CD4-positive, alpha-beta memory T cell (primary cell): Measurements from ENCODE around the gene MED9. TPM values are rescaled to one million over a fixed set of nuclear protein-coding genes. Genes with fewer than 3 reads are reported as not detected.

Experiments used
- CTCF ChIA-PET: fragments of 350-600 bp; sonication (Branson Sonifier 250); formaldehyde crosslinking; loops from one replicate; lab custom pipeline; 2021; ENCODE audit warnings: inconsistent platforms; ENCODE audit not compliant: partially characterized antibody; lab: Charles Lee
- POLR2A ChIA-PET: fragments of 350-600 bp; sonication (Branson Sonifier 250); formaldehyde crosslinking; loops from one replicate; lab custom pipeline; 2021; ENCODE audit not compliant: partially characterized antibody; lab: Charles Lee
- DNase-seq, 5 donors: peaks; one replicate each; pipeline versions ENCODE4 v3.0.0 to v3.0.0-alpha.2; 2020 to 2022; ENCODE audit warnings: mixed read lengths in 1 of 5
- H3K27ac ChIP-seq: one replicate; pipeline ENCODE4 v1.7.0; 2013; ENCODE audit warnings: low read depth, low read length
- H3K27me3 ChIP-seq: 2 replicates; pipeline ENCODE4 v1.7.0; 2013; ENCODE audit warnings: mild to moderate bottlenecking, low read length, moderate library complexity; ENCODE audit not compliant: insufficient read depth
- H3K36me3 ChIP-seq: 2 replicates; pipeline ENCODE4 v1.7.0; 2013; ENCODE audit warnings: mild to moderate bottlenecking, low read length, moderate library complexity; ENCODE audit not compliant: insufficient read depth
- H3K4me1 ChIP-seq: 2 replicates; pipeline ENCODE4 v1.7.0; 2013; ENCODE audit warnings: mild to moderate bottlenecking, low read length, moderate library complexity; ENCODE audit not compliant: insufficient read depth
- H3K4me3 ChIP-seq, 2 donors: one replicate each; pipeline ENCODE4 v1.7.0; 2013; ENCODE audit warnings: low read length in 2 of 2, mild to moderate bottlenecking in 1 of 2
- H3K9me3 ChIP-seq, 2 donors: one replicate each; pipeline ENCODE4 v1.7.0; 2013; ENCODE audit warnings: low read length in 2 of 2, control low read depth in 1 of 2; ENCODE audit not compliant: control insufficient read depth in 1 of 2
- H3K27ac Mint-ChIP-seq, 7 donors: one replicate each; pipeline ENCODE4 v1.8.0; 2020 to 2021; ENCODE audit warnings: mixed read lengths in 7 of 7, mild to moderate bottlenecking in 6 of 7, inconsistent platforms in 3 of 7, moderate library complexity in 3 of 7
- H3K27me3 Mint-ChIP-seq, 2 donors: one replicate each; pipeline ENCODE4 v1.8.0; 2020 to 2021; ENCODE audit warnings: mixed read lengths in 2 of 2
- H3K36me3 Mint-ChIP-seq, 2 donors: one replicate each; pipeline ENCODE4 v1.8.0; 2020 to 2021; ENCODE audit warnings: mixed read lengths in 2 of 2, inconsistent platforms in 1 of 2, mild to moderate bottlenecking in 1 of 2
- H3K4me1 Mint-ChIP-seq, 4 donors: one replicate each; pipeline ENCODE4 v1.8.0; 2020 to 2021; ENCODE audit warnings: mixed read lengths in 4 of 4, mild to moderate bottlenecking in 1 of 4
- H3K4me3 Mint-ChIP-seq, 8 donors: one replicate each; pipeline ENCODE4 v1.8.0; 2020 to 2021; ENCODE audit warnings: mixed read lengths in 8 of 8, mild to moderate bottlenecking in 7 of 8, moderate library complexity in 6 of 8, inconsistent platforms in 3 of 8
- H3K9me3 Mint-ChIP-seq, 8 donors: one replicate each; pipeline ENCODE4 v1.8.0; 2020 to 2021; ENCODE audit warnings: mixed read lengths in 8 of 8, mild to moderate bottlenecking in 5 of 8, inconsistent platforms in 3 of 8, moderate library complexity in 1 of 8
- intact Hi-C: fragments of 100-400 bp; cut with micrococcal nuclease; formaldehyde crosslinking; loops from one replicate; pipeline ENCODE4 v1.15.1; 2023
- polyA plus RNA-seq, 2 donors: library from polyadenylated mRNA; unstranded; fragments of 300-500 nt; fragmentation: Illumina TruSeq; gene quantifications; one replicate each; pipeline ENCODE4 v1.2.3, GENCODE V29; 2021
- total RNA-seq, 2 experiments: library from RNA; stranded (reverse); gene quantifications; one replicate each; pipeline ENCODE4 v1.2.3, GENCODE V29; 2021

Gene MED9
- total and polyA plus RNA-seq, 4 experiments from 2014 or later = 9.3 to 18.9 (median 16.9) TPM

DNA sequence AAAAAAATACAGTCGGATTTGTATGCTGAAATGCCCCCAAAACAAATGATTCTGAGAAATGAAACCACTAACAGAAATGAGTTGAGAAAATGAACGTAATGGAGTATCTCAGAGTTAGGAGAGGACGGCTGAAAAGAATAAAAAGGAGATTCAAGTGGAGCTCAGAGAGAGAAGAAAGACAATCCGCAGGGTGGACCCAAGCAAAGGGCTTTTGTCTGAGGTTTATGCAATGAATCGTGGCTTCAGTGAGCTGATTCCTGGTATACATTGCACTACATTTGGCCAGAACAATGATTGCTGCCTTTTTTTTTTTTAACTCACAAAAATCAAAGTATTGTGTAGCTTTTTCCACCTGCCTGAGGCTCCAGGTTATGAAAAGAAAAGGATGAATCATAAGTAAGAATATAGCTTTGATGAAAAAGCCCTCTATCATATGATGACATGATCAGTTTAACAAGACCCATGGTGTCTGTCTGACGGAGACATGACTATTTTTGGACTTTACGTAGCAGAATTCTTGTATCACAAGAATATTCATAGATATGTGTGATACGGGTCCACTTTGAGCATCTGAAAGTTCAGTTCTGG lies 4.4 kb upstream of the MED9 start:
- peaks cover 14 to 25% of the 10 kb centered on the region in 2 donors for H3K27me3 Mint-ChIP-seq
- H3K4me3 ChIP-seq = no peak overlapping the region
- H3K36me3 Mint-ChIP-seq = peaks cover 0 to 7% of the 10 kb centered on the region in 2 donors
- CTCF ChIA-PET = interaction anchor here (3.2 kb wide), 1 partner anchor 24 kb away, joined by 15 read pairs; the partner anchor contains the start of gene RASD1
- H3K4me3 Mint-ChIP-seq = no peak overlapping the region
- H3K27me3 ChIP-seq = no peaks in the 10 kb centered on the region
- intact Hi-C loops = no loop called here
- DNase-seq = no peak
- no peak overlapping the region for H3K27ac Mint-ChIP-seq
- no peak overlapping the region for H3K27ac ChIP-seq
- peaks cover 5 to 14% (median 9%) of the 10 kb centered on the region in 4 donors for H3K4me1 Mint-ChIP-seq
- POLR2A ChIA-PET = no interaction called here
- no peaks in the 10 kb centered on the region for H3K9me3 ChIP-seq
- no peaks in the 10 kb centered on the region for H3K36me3 ChIP-seq
- peaks cover 10% of the 10 kb centered on the region for H3K4me1 ChIP-seq
- H3K9me3 Mint-ChIP-seq = no peaks in the 10 kb centered on the region

DNA sequence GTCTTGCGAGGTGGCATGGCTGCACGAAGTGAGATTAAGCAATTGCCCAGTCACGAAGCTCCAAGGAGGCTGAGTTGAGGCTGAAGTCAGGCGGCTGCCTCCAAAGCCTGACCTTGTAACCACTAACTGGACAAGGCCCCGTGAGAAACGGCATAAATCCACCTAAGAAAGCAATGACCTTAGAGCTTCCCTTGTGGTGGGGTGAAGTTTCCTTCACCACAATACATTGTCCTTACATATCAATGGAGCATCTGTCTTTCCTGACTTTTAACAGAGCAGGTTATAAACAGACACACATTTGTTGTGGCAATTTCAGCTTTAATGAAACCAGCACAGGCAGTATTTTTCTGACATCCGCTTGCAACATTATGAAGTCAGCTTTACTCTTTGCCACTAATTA lies 2.5 kb upstream of the MED9 start:
- H3K27ac Mint-ChIP-seq = peak overlapping the region in 1 of 7 donors; percentile 42
- CTCF ChIA-PET = interaction anchor here (3.2 kb wide), 1 partner anchor 22 kb away, joined by 15 read pairs; the partner anchor contains the start of gene RASD1

DNA sequence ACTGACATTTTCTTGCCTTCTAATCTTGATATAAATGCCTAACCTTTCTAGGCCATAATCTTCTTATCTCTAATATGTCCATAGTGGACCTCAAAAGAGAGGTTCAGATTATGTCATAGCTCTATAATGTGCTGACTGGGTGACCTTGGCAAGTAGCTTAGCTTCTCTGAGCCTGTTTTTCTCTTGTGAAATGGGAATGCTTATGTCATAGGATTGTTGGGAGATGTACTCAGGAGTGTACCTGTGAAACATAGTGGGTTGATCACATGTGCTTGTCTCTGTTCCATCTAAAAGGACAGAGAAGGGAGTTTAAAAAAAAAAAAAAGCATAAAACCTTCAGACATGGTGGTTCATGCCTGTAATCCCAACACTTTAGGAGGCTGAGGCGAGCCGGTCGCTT lies 2.4 kb downstream of the MED9 start:
- POLR2A ChIA-PET = no interaction called here
- Histone ChIP-seq H3K9me3 (no peaks in the 10 kb centered on the region), H3K36me3 (no peaks in the 10 kb centered on the region), H3K4me3 (no peak overlapping the region), H3K27me3 (no peaks in the 10 kb centered on the region), H3K4me1 (peaks cover 50% of the 10 kb centered on the region), H3K27ac (no peak overlapping the region)
- DNase-seq = no peak
- CTCF ChIA-PET = interaction anchor here (1.1 kb wide), 1 partner anchor 18 kb away, joined by 3 read pairs; no protein-coding TSS in a partner anchor
- intact Hi-C loops = loop anchor here (5.0 kb wide), 1 partner anchor 558 kb away; the partner anchor contains the start of genes ATPAF2 and GID4
- Mint-ChIP-seq H3K9me3 (peaks cover 0 to 1% (median 0%) of the 10 kb centered on the region in 8 donors), H3K27ac (peak overlapping the region in 2 of 7 donors; percentile 6 to 66), H3K4me1 (peaks cover 32 to 62% (median 52%) of the 10 kb centered on the region in 4 donors), H3K4me3 (peak overlapping the region in 5 of 8 donors; percentile 8 to 95 (median 40)), H3K36me3 (peaks cover 6 to 26% of the 10 kb centered on the region in 2 donors), H3K27me3 (peaks cover 0 to 1% of the 10 kb centered on the region in 2 donors)

More for the DNA sequence above, 2.5 kb upstream of the MED9 start:
- DNase-seq = no peak
- H3K27me3 Mint-ChIP-seq = peaks cover 14 to 21% of the 10 kb centered on the region in 2 donors
- no peaks in the 10 kb centered on the region for H3K36me3 ChIP-seq
- peaks cover 0 to 9% of the 10 kb centered on the region in 2 donors for H3K36me3 Mint-ChIP-seq
- no peak overlapping the region for H3K4me3 ChIP-seq
- no peaks in the 10 kb centered on the region for H3K9me3 ChIP-seq
- intact Hi-C loops = no loop called here
- POLR2A ChIA-PET = no interaction called here
- no peaks in the 10 kb centered on the region for H3K9me3 Mint-ChIP-seq
- H3K4me1 ChIP-seq = peaks cover 29% of the 10 kb centered on the region
- no peaks in the 10 kb centered on the region for H3K27me3 ChIP-seq
- peaks cover 15 to 32% (median 24%) of the 10 kb centered on the region in 4 donors for H3K4me1 Mint-ChIP-seq
- H3K27ac ChIP-seq = no peak overlapping the region
- H3K4me3 Mint-ChIP-seq = no peak overlapping the region

DNA sequence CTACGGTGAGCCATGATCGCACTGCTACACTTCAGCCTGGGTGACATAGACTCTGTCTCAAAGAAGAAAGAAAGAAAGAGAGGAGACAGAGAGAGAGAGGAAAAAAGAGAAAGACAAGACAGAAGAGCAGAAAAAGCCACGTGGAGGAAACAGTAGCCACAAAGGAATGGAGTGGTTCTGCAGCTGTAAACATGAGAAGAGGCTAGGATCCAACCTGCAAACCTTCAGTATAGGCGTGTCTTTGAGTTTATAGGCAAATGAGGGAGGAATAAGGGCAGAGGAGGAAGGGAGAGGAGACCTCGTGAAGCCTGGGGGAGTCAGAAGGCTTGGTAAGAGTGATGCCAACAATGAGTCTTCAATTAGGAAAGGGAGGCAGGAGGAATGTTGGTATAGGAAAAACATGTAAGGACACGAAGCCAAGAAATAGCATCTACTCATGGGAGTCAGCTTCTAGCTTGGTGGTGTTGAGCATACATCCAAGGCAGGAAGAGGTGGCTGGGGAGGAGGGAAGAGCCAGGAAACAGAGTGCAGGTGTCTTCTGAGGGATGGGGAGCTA lies 3.9 kb downstream of the MED9 start:
- intact Hi-C loops = no loop called here
- H3K4me3 Mint-ChIP-seq = peak overlapping the region in 2 of 8 donors; percentile 18 to 49
- H3K27me3 ChIP-seq = no peaks in the 10 kb centered on the region
- H3K36me3 ChIP-seq = no peaks in the 10 kb centered on the region
- ChIA-PET POLR2A (no interaction called here), CTCF (no interaction called here)
- H3K9me3 ChIP-seq = no peaks in the 10 kb centered on the region
- H3K9me3 Mint-ChIP-seq = peaks cover 0 to 1% (median 0%) of the 10 kb centered on the region in 8 donors
- no peak overlapping the region for H3K4me3 ChIP-seq
- peaks cover 38 to 68% (median 55%) of the 10 kb centered on the region in 4 donors for H3K4me1 Mint-ChIP-seq
- peaks cover 51% of the 10 kb centered on the region for H3K4me1 ChIP-seq
- no peak for DNase-seq
- H3K27ac ChIP-seq = no peak overlapping the region
- H3K27ac Mint-ChIP-seq = peak overlapping the region in 6 of 7 donors; percentile 24 to 77 (median 47)
- peaks cover 11 to 28% of the 10 kb centered on the region in 2 donors for H3K36me3 Mint-ChIP-seq
- H3K27me3 Mint-ChIP-seq = peaks cover 0 to 1% of the 10 kb centered on the region in 2 donors

DNA sequence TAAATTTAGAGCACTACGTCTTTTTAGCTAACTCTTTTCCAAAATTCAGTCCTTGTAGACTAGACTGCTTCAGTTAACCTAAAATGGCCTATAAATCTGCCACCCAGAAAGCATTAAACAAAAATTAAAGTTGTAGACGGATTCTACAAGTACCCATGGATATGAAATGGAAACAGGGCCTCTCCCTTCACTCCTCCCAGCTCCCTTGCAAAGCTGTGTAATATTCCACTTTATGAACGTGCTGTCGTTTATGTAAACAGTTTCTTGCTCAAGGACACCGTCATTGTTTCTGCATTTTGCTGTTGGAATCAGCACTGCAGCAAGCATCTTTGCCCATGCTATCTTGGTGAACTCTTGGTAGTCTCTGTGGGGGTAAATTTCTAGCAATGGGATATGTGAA lies 5.1 kb downstream of the MED9 start:
- DNase-seq = no peak
- Histone ChIP-seq H3K4me1 (peaks cover 46% of the 10 kb centered on the region), H3K27ac (no peak overlapping the region), H3K4me3 (no peak overlapping the region), H3K36me3 (no peaks in the 10 kb centered on the region), H3K9me3 (no peaks in the 10 kb centered on the region), H3K27me3 (no peaks in the 10 kb centered on the region)
- H3K4me1 Mint-ChIP-seq = peaks cover 36 to 61% (median 52%) of the 10 kb centered on the region in 4 donors
- peaks cover 14 to 28% of the 10 kb centered on the region in 2 donors for H3K36me3 Mint-ChIP-seq
- no peak overlapping the region for H3K4me3 Mint-ChIP-seq
- H3K27me3 Mint-ChIP-seq = no peaks in the 10 kb centered on the region
- peaks cover 0 to 1% (median 0%) of the 10 kb centered on the region in 8 donors for H3K9me3 Mint-ChIP-seq
- peak overlapping the region in 1 of 7 donors; percentile 0 for H3K27ac Mint-ChIP-seq
- POLR2A ChIA-PET = no interaction called here
- CTCF ChIA-PET = no interaction called here
- intact Hi-C loops = no loop called here

DNA sequence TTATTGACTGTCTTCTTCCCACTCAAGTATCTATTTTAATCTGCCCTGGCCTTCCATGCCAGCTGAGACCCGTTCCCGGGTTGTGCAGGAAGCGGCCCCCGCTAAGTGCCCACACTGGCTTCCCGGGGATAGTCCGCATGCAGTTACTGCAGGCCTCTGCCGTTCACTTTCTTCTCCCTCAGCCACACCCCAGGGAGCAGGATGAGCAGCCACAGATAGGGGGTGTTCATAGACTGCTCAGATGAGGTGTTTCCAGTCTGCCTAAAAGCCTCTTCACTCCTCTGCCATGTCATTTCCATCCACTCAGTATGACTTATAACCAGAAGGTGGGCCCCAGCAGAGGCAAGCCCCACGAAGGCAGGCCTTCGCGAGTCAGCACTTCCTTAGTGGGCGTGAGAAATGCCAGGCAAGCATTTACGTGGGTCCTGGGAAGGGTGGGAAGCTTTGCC lies 7.7 kb downstream of the MED9 start:
- Mint-ChIP-seq H3K36me3 (peaks cover 27 to 39% of the 10 kb centered on the region in 2 donors), H3K27me3 (no peaks in the 10 kb centered on the region), H3K27ac (peak overlapping the region in 3 of 7 donors; percentile 30 to 85 (median 47)), H3K4me1 (peaks cover 24 to 36% (median 32%) of the 10 kb centered on the region in 4 donors), H3K9me3 (peaks cover 0 to 1% (median 0%) of the 10 kb centered on the region in 8 donors), H3K4me3 (no peak overlapping the region)
- Histone ChIP-seq H3K4me1 (peaks cover 22% of the 10 kb centered on the region), H3K27me3 (no peaks in the 10 kb centered on the region), H3K9me3 (no peaks in the 10 kb centered on the region), H3K4me3 (no peak overlapping the region), H3K27ac (no peak overlapping the region), H3K36me3 (peaks cover 5% of the 10 kb centered on the region)
- ChIA-PET POLR2A (no interaction called here), CTCF (no interaction called here)
- DNase-seq = no peak
- intact Hi-C loops = no loop called here

DNA sequence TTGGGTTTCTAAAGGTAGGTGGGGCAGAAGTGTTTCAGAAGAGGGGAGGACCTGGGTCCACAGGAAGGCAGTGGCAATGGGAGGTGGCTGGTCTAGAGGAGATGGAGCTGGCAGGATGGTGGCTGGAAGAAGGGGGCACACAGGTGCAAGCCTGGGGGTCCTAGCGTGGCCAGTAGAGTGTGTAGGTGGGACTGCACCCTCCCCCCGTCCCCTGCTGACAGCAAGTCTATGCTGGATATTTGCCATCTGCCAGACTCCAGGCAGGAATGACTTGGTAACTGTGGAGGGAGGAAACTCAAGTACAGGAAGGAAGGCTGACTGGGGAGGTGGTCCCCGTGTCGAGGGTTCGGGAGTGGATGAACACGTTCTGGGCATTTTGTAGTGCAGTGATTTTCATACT lies 8.6 kb downstream of the MED9 start:
- DNase-seq = no peak
- intact Hi-C loops = no loop called here
- no peaks in the 10 kb centered on the region for H3K9me3 ChIP-seq
- no peak overlapping the region for H3K27ac ChIP-seq
- peaks cover 0 to 1% (median 0%) of the 10 kb centered on the region in 8 donors for H3K9me3 Mint-ChIP-seq
- ChIA-PET CTCF (no interaction called here), POLR2A (no interaction called here)
- H3K4me3 ChIP-seq = no peak overlapping the region
- no peaks in the 10 kb centered on the region for H3K27me3 ChIP-seq
- H3K4me1 ChIP-seq = peaks cover 14% of the 10 kb centered on the region
- H3K27me3 Mint-ChIP-seq = no peaks in the 10 kb centered on the region
- peaks cover 5% of the 10 kb centered on the region for H3K36me3 ChIP-seq
- peaks cover 23 to 34% (median 25%) of the 10 kb centered on the region in 4 donors for H3K4me1 Mint-ChIP-seq
- H3K27ac Mint-ChIP-seq = peak overlapping the region in 3 of 7 donors; percentile 24 to 43 (median 43)
- H3K36me3 Mint-ChIP-seq = peaks cover 27 to 44% of the 10 kb centered on the region in 2 donors
- H3K4me3 Mint-ChIP-seq = no peak overlapping the region
